Keratinocyte (primary cell): ENCODE measurements around the gene GPC5.
"Not testable (repeated sequence)": the region's sequence is repeated elsewhere in the genome, so short reads cannot be mapped to it uniquely, and the experiment has no call there.

Experiments used
- EZH2 ChIP-seq: IDR thresholded peaks from one replicate; pipeline ENCODE4 v1.6.1; 2012; ENCODE audit warnings: inconsistent platforms, mild to moderate bottlenecking, low read length, moderate library complexity
- TF ChIP-seq, protein P1 (sequence below), 3 experiments: IDR thresholded peaks in 1 of 3; conservative IDR thresholded peaks in 1 of 3; optimal IDR thresholded peaks in 1 of 3; 2 replicates in 2 of 3; 3 replicates in 1 of 3; pipeline versions ENCODE3 to v1.5.1; 2011; ENCODE audit warnings: low read length in 3 of 3, mild to moderate bottlenecking in 3 of 3, moderate library complexity in 2 of 3, control low read depth in 1 of 3, inconsistent platforms in 1 of 3; ENCODE audit not compliant: insufficient read depth in 2 of 3; ENCODE audit errors: extremely low read depth in 1 of 3

DNA sequence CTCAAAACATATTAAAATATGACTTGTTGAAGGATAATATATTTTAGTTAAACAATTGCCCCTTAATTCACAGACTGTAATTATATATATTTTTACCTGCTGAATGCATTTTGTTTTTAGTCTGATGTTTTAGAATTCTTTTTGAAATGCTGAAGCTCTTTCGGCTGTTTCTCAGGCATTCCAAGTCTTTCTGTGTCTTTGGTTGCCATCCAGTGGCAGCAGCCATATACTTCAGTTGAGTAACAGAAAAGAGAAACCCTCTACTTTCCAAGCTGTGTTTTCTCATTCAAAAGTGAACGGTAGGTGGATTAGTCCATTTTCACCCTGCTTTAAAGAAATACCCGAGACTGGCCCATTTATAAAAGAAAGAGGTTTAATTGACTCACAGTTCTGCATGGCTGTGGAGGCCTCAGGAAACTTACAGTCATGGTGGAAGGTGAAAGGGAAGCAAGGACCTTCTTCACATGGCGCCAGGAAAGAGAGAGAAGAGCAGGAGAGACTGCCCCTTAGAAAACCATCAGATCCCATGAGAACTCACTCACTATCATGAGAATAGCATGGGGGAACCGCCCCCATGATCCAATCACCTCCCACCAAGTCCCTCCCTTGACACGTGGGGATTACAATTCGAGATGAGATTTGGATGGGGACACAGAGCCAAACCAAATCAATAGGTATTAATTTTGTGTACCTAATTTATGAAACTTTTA is 383.7 kb downstream of the GPC5 start:
- TF ChIP-seq, protein P1, sequence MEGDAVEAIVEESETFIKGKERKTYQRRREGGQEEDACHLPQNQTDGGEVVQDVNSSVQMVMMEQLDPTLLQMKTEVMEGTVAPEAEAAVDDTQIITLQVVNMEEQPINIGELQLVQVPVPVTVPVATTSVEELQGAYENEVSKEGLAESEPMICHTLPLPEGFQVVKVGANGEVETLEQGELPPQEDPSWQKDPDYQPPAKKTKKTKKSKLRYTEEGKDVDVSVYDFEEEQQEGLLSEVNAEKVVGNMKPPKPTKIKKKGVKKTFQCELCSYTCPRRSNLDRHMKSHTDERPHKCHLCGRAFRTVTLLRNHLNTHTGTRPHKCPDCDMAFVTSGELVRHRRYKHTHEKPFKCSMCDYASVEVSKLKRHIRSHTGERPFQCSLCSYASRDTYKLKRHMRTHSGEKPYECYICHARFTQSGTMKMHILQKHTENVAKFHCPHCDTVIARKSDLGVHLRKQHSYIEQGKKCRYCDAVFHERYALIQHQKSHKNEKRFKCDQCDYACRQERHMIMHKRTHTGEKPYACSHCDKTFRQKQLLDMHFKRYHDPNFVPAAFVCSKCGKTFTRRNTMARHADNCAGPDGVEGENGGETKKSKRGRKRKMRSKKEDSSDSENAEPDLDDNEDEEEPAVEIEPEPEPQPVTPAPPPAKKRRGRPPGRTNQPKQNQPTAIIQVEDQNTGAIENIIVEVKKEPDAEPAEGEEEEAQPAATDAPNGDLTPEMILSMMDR (optimal IDR thresholded peaks at IDR 0.05 in 1 of 3, IDR thresholded peaks at IDR 0.05 in 1 of 3, conservative IDR thresholded peaks at IDR 0.05 in 1 of 3; ENCODE audit: extremely low read depth in 1 of 3, insufficient read depth in 2 of 3, low read length in 3 of 3), result not testable (repeated sequence)
- TF ChIP-seq EZH2, result not testable (repeated sequence)
